Heart left ventricle (tissue), 13 donors: ENCODE data around the gene PRLH.

Experiments used
- POLR2A ChIP-seq, 2 donors: fragments of 450-650 bp; IDR thresholded peaks; one replicate each; pipeline ENCODE4 v1.6.1; 2017; ENCODE audit warnings: antibody characterized with exemption in 2 of 2, mild to moderate bottlenecking in 2 of 2, moderate library complexity in 2 of 2
- TF ChIP-seq, protein P1 (sequence below), 12 donors: fragments of 200-600 bp; sonication (generic) in 4 of 12; IDR thresholded peaks; one replicate each; pipeline versions ENCODE4 v1.5.0 to v1.8.0; 2018 to 2022; ENCODE audit warnings: antibody characterized with exemption in 12 of 12, mild to moderate bottlenecking in 5 of 12
- donor health status: ischemic (EF 13 %, LVEDD 7.1; RV severe dilation, severe dysfunction).
- donor health status: DM: no; HTN: yes; CAD: no.
- donor health status: DM: no; HTN: no; CAD: no.
- donor health status: ischemic (EF 25% LVEDD 6.9; RV normal size, moderate dysfunction).
- donor health status: ischemic (EF 25% LVEDD 5.7; RV mildly dilated, moderate dysfunction).
- donor health status: ischemic (EF 35%, LVEDD 5.7; RV mildly dilated, moderate dysfunction).
- donor health status: nonischemic (EF 11% LVEDD 7.7; RV severe dilation, severe dysfunction).
- donor health status: DM: yes; HTN: yes; CAD: no.
- donor health status: PGD.
- donor health status: ischemic (EF 29% LVEDD 5.4; RV normal size, mild dysfunction).
- donor health status: nonischemic (EF 23%, LVEDD 6.1; RV moderate dilation, normal function).

DNA sequence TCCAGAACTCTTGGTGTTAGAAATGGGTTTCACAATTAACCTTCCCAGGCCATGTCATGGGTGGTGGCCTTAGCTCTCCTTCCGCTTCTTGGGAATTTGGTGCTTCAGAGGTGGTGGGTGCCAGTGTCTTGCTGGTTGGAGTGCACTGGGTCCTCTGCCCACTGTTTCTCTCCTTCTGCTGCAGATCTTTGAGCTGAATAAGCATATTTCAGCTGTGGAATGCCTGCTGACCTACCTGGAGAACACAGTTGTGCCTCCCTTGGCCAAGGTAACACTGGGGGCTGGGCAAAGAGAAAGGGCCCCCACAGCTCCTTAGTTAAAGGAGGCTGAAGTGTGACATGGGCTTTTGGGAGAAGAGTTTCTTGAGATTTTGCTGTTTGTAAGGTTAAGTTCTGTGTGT lies 32.0 kb upstream of the PRLH start:
- TF ChIP-seq, protein P1, sequence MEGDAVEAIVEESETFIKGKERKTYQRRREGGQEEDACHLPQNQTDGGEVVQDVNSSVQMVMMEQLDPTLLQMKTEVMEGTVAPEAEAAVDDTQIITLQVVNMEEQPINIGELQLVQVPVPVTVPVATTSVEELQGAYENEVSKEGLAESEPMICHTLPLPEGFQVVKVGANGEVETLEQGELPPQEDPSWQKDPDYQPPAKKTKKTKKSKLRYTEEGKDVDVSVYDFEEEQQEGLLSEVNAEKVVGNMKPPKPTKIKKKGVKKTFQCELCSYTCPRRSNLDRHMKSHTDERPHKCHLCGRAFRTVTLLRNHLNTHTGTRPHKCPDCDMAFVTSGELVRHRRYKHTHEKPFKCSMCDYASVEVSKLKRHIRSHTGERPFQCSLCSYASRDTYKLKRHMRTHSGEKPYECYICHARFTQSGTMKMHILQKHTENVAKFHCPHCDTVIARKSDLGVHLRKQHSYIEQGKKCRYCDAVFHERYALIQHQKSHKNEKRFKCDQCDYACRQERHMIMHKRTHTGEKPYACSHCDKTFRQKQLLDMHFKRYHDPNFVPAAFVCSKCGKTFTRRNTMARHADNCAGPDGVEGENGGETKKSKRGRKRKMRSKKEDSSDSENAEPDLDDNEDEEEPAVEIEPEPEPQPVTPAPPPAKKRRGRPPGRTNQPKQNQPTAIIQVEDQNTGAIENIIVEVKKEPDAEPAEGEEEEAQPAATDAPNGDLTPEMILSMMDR (IDR thresholded peaks at IDR 0.05): no peak
- no peak for TF ChIP-seq POLR2A (IDR thresholded peaks at IDR 0.05)
